COLO829 (cell line): ENCODE data around the gene AK1.

ENCODE experiments used
- DNase-seq: peaks from one replicate; pipeline ENCODE4 v3.0.0; 2012; ENCODE audit warnings: low spot score

The AK1 gene

DNA sequence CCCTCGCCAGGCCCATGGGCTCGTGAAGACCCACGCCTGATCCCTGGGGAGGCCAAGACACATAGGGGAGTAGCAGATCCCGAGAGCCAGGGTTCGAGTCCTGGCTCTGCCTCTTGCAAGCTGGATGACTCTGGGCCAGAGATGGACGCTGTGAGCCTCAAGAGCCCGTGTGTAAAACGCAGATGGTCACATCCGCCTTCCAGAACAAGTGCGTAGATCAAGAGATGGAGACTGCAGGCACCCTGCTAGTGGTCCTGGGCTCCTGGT, 31.1 kb upstream of the AK1 start:
- DNase-seq = no peak

DNA sequence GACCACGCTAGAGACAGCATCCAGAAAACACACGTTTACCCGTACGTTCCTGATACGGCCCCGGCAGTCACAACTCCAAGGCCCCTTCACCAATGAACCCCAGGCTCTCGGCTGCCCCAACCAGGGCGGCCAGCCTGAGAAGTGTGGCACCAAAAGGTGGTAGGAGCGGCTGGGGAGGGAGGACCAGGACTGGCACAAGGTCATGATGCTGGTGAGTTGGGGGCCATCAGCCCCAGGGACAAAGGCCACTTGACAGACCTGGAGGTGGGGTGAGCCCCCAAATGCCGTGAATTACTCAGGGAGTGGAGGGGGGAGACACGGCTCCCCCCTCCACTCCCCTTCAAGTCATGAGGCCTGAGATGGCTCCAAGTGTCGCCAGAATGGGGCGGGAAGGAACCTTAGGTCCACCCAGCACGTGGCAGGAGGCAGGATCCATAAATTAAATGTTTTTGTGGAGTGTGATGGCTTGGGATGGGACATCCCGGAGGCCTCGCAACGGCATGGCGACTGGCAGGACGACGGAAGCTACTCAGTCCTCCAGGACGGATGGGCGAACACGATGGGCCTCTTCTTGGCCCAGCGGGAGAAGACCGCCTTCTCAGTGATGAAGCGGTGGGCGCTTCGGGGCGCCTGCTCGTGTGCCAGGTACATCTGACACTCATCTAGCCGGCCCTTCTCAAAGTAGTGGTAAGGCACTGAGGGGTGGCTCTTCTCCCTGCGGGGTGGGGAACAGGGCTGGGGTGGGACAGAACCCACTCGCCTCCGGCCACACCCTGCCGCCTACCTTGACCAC, 30.6 kb upstream of the AK1 start:
- DNase-seq = no peak

DNA sequence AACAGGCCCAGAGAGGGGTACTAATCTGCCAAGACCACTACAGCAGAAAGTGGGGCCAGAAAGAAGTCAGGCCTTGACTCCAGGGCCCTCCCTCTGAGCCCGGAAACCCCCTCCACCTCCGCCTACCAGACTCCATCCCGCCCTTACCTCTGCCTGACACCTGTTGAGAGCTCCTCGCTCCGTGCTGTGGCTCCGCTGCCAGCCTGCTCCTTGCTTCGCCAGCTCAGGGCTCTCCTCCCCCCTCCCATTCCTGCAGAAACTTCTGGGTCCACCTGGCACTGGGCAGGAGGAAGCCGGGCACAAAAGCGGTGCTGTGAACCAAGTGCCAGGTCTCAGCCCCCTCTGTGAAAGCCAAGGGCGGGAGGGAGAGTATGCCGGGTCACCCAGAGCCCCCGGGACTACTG, 28.3 kb upstream of the AK1 start:
- DNase-seq = no peak

DNA sequence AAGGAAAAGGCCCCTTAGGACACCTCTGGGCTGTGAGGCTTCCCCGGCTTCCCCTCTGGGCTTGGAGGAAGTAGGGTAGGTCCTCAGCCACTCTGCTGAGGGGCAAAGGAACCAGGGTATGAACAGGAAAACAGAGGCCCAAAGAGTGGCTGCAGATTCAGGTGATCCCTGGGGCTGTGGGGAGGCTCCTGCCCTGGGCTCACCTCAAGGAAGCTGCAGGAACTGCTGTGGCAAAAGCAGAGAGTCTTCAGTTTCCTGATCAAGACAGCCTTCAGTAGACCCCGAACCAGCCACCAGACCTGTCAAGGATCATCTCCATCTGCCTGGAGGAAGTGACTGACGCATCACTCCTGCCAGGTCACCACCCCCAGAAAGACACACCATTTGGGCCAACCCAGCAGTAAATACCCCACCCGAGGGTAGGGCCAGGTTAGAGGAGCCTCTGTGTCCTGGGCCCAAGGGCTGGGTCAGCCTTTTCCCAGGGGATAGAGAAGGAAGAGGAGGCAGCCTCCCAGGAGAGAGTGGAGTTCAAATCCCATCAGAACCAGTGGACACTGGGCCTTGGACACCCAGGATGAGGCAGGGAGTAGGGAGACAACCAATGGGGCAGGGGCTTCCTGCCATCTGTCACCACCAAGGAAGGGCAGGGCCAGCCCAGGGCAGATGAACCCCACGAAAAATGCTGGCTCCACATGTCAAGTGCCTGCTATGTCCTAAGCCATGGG, 27.7 kb upstream of the AK1 start:
- DNase-seq = no peak

DNA sequence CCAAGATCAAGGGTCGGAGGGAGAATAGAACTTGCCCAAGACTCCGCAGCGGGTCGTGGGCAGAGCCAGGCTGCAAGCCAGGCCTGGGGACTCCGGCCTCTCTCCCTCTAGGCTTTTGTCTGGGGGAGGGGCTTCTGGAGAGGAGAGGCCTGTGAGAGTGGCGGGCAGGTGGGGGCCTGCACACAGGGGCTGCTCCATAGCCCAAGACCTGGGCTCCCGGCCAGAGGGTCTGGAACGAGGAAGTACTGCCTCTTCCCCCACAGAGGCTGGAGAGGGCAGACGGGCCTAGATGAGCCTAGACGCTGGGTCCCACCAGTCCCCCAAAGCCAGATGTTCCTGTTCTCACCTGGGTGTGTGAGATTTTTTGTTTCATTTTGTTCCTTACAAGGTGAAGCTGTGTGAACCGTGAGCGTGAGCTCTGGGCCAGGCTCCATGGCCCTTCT, 27.1 kb upstream of the AK1 start:
- DNase-seq = no peak

DNA sequence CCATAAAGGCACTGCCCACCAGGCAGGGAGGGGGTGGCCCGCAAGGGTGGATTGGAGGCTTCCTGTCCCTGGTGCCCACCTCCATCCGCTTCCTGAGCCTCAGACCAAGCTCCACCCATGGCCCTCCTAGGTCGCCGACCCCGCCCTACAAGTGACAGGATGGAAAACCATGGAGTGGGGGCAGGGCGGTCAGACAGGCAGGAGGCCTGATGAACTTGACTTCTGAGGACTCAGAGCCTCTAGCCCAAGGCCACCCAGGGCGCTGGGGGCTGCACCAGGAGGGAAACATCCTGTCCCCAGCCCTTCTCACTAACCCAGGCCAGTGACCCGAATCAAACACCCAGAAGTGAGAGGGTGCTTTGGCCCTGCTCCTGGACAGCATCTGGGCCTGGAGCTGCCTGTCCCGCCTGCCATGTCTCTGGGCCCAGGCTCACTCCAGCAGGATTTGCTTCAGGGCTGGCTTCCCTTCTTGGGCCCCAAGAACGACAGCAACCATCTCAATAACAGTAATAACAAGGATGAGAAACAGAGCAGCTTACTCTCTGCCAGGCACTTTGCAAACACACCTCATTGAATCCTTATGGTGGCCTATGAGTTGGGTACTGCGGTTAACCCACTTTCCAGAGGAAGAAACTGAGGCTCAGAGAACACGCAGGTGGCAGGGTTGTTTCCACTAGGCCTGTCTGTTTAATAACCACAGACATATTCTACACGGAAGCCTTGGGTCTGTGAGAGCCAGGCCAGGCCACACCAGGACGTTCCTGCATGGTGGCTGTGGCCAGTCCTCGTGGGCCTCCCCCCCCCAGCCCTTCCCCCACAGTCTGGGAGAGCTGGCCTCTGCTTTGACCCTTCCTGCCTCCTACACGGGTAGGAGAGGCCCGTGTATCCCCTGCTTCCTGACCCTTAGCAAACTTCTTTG, 26.3 kb upstream of the AK1 start:
- DNase-seq = no peak

DNA sequence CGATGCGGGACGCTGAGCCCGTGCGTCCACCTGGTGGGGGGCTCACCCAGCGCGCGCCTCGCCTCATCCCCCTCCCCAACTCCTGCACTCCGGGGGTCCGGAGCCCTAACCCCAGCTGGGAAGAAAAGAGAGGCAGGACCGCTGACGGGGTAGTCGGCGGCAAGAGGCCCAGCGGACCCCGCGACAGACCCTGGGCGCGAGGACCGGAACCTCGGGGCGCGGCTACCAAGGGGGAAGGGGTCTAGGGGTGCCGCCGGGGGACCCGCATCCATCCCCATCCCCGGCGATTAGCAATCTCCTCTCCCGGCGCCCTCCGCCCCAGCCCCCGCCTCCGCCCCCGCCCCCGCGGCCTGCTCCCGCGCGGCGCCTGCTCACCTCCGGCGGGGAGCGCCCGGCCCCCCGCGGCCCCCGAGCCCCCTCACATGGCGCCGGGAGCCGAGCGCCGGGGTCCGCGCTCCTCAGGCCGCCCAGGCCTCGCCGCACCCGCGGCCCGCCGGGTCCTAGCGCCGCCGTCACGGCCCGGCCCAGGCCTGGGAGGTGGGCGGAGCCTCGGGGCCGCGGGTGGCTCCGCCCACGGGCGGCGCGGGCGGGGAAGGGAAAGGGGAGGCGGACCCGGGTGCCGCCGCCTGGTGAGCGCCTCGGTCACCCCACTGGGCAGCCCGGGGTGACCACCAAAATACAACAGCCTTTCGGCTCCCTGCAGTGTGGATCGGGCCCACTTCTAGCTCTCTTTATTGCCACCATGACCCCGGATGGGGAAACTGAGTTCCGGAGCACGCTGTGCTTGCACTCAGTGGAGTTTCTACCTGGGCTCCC, 21.9 kb upstream of the AK1 start, which contains the start of gene ST6GALNAC6:
Gene ST6GALNAC6, minus strand, starts transcription at position 476 of the 816 bp plus-strand sequence. CDS start 1,622 bp downstream, outside the sequence.
- DNase-seq = peak; percentile 76

DNA sequence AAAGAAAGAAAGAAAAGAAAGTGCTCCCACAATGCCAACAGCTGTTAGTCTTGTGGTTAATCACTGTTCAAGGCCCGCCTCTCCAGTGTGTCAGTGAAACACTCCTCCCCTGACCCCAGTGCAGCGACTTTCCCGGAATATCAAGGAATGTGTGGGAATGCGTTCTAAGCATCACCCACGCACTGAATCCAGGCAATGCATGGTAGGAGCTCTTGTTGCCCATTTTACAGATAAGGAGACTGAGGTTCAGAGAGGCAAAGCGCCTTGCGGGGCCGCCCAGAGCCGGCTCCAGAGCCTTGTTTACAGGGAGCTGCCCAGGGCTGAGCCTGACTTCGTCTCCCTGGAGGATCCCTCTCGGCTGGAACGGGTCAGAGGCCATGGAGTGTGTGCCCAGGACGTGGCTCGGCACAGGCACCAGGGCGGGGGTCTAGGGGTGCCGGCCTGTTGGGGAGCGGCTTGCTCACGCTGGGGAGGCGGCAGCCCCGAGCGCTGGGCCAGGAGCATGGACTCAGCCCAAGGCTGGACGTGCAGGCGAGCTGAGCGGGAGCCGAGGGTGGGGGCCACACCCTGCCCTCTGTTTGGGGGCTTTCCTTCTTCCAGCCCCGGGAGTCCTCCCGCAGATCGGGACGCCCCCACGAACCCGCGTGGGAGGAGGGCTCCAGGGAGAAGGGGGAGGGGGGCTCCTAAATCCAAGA, 21.1 kb upstream of the AK1 start:
- no peak for DNase-seq

DNA sequence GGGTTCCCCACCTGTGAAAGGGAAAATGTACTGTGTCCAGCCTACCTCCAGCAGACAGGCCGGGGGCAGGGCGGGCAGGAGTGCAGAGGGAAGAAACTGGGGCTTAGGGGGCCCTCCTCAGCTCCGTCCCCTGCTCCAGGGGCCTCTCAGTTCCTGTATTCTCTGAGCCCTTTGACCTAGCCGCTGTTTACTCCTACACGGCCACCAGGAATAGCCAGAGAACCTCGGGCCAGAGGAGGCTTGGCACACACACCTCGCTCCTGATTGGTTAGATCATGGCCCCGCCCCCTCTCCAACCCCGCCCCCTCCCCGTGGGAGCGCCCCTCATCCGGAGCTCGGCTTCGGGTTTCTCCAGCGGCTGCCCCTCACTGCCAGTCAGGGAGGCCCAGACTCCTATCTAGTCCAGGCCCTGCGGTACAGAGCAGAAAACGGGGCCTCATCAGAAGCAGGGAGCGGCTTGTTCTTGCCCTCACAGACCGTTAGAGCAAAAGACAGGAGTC, 19.8 kb upstream of the AK1 start:
- DNase-seq = peak; percentile 76

DNA sequence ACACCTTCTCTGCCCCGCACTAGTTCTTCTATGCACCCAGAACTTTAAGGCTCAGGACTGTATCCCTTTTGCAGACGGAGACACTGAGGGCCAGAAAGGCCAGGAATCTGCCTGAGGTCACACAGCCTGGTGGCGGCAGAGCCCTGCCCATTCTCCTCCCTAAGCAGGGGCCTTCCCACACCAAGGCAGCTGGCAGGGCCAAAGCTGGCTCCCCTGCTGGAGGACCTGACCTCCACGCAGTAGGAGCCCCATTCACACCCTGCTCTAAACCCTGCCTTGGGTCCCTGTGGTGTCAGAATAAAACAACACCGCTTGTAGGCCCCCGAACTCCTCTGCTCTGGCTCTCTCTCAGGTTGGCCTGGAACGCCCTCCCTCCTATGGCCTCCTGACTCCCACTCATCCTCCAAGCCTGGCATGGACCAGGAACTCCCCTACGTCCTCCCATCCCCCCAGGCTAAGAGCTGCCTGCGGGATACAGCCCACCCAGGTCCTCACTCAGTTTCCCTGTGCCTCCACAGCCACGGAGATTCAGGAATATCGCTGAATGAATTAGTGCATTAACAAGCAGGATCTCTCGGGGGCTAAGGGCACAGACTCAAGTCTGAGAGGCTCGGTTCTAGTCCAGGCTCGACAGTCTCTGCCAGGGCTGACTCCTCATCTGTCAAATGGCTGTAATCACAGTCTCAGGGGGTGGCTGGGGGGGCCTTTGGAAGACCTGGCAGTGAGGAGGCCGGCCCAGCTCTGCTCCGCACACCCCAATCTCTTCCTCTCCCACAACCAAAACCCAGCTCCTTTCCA, 19.1 kb upstream of the AK1 start:
- DNase-seq = no peak

DNA sequence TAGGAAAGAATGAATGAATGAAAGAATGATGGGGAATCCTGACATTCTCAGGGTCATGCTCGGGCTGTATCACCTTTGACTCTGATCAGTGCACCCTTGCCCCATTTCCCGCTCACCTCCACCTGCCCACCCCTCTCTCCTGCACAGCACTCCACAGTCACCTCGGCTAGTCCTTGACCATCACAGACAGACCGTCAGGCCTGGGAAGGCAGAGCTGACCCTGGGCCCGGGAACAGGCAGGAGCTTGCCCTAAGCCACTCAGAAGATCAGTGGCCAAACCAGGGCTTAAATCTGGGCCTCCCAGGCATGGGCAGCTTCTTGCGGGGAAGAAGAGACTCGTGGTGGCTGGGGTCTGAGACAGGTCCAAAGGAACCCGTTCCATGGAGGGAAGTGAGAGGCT, 18.3 kb upstream of the AK1 start:
- DNase-seq = no peak

DNA sequence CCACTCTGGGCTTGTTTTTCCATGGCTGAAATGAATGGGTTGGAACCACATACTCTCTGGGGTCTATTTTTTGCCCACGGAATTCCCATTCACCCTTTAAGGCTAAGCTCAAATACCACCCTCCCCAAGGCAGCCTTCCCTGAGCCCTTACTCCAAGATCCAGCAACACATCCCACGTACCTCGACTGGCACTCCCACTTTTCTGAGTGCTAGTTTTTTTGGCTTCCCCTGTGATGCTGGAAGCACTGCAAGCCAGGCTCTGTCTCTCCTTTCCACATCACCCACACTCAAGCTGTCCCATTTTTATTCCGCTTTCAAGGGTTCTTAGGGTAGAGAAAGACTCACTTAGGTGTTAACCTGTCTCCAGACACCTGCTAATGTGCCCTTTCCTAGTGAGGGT, 15.9 kb upstream of the AK1 start:
- DNase-seq = no peak

DNA sequence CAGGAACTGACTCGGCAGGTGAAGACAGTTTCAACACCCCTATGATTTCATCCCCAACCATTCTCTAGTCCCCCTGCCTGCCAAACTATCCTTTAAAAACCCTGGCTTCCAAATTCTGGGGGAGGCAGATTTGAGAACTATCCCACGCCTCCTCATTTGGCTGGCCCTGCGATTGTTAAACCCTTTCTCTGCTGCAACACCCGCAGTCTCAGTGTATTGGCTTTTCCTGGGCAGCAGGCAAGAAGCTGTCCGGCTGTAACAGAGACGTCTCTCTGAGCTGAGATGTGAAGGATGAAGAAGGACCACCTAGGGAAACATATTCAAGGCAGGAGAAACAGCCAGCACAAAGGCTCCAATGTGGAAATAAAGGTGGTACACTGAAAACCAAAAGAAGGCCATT, 15.4 kb upstream of the AK1 start:
- no peak for DNase-seq

DNA sequence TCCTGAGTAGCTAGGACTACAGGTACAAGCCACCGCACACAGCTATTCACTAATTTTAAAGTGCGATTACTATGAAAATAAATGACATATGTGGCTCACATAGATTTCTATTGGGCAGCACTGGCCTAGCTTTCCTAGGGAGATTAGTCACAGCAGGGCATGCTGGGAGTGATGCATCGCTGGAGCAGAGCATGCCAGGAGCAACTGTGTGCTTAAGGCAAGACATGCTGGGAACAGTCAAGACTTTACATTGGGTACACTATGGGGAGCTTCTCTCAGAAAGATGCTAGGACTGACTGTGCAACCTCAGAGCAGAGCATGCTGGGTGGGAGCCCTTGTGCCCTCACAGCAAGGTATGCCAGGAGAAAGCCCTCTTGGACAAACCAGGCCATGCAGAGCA, 12.6 kb upstream of the AK1 start:
- DNase-seq = no peak

DNA sequence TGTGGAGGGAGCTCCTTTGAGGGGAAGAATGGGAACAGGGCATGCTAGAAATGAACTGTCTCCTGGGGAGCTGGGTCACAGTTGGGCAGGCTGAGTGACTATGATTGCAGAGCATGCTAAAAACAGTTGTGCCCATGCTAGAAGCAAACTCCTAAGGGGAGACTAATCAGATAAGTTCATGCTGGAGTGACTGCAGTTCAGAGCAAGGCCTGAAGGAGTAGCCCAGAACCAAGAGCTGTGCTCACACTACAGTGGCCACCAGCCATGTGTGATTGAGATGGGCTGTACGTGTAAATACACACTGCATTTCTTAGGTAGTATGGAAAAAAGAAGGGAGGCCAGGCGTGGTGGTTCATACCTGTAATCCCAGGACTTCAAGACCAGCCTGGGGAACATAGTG, 10.3 kb upstream of the AK1 start:
- no peak for DNase-seq

DNA sequence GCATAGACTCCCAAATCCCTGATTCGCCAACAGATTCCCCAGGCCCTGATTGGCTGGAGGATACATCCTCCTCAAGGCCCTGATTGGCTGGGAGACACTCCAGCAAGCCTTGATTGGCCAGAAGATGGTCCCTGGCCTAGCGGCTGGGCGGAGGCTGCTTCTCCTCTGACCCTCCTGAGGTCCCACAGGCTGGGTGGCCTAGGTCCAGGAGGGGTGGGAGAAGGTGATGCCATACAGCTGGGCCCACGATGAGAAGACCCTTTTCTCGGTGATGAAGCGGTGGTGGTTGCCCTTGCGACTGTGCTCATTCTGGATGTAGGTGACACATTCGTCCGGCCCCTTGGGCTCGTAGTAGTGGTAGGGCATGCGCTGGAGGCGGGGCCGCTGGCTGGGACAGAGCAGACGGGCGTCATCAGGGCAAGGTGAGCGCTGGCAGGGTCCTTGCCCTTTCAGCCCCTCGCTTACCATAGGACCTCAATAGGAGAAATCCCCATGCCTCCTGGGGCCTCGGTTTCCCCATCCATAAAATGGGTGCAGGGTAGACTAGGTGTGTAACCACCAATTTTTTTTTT, 9.0 kb upstream of the AK1 start:
- no peak for DNase-seq

DNA sequence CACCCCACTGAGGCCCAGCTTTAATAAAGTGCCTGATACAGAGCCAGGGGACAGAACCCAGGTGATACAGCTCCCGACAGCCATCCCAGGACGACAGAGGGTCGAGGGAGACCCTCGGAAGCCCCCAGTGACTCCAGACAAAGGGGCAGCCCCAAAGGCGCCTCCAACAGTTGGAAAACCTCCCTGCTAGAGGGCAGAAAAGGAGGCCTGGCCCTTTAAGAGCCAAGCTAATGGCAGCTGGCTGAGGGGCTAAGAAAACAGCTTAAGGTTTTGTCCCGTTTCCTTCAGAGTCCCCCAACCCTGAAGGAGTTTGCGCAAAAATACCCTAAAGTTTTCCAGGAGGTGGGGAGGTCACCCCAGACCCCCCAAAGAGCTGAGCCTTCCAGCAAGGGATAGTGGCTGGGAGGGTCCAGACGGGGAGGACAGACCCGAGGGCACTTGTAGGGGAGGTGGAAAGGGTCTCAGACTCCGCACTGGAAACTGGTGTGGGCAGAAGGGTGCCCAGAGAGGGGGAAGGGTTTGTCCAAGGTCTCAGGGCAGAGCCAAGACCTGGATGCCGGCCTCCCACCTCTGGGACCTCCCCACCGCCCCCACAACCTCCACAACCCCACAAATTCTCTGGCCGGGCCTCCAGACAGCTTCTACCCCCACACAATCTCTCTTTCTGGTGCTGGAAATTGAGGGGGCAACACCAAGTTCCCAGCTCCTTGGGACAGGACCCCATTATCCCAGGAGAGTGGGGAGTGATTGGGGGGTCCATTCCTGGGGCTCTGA, 8.2 kb upstream of the AK1 start:
- DNase-seq = no peak

DNA sequence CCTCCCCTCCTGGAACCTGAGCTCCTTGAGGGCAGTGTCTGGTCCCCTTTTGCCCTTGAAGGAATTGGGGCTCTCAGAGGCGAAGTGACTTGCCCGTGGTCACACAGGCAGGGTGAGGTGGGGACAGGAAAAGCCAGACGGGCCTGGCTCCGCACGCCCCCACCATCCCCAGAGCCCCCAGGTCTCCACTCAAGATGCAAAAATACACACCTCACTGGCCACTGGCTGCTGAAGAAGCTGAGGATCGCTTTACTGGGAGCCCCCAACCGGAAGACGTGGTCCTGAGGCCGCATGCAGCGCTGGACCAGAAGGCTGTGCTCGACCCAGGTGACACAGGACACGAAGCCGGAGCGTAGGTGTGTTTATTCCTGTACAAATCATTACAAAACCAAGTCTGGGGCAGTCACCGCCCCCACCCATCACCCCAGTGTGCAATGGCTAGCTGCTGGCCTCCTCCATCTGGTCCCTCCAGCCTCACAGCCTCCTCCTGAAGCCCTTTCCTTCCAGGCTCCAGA, 7.6 kb upstream of the AK1 start:
- no peak for DNase-seq

DNA sequence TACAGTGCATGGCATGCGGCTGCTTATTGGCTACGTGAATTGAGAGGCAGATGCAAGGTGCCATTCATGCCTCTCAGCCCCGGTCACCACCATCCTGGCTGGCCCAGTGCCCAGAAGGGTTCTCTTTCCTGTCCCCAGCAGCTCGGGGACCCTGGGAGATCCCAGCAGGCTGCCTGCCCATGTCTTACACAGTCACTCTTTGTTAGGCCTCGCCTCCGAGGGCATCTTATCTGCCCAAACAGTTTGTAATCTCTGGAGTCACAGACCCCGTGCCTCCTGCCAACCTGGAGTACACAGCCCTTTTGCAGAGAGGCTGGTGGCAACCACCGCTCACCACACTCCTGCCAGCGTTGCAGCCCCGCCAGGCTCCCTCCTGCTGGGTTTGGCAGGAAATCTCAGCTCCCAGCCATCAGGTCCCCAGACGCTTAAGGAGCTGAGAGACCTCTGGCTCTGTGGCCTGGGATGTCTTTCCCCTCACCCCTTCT, 7.0 kb upstream of the AK1 start:
- peak; percentile 86 for DNase-seq
